Transverse colon (tissue), 4 donors: ENCODE results near the gene VPS51. TPM values are rescaled to one million over a fixed set of nuclear protein-coding genes. Genes with fewer than 3 reads are reported as not detected.

ENCODE experiments used
- DNase-seq: peaks from one replicate; pipeline ENCODE4 v3.0.0-alpha.2; 2019
- H3K27ac ChIP-seq, 4 donors: fragments of 200-600 bp; sonication (generic); 2 replicates each; pipeline ENCODE4 v1.5.1; 2016 to 2018; ENCODE audit warnings: inconsistent platforms in 4 of 4
- H3K27me3 ChIP-seq: fragments of 200-600 bp; sonication (generic); 2 replicates; pipeline ENCODE4 v1.5.1; 2017; ENCODE audit warnings: inconsistent platforms
- H3K36me3 ChIP-seq, 4 donors: fragments of 200-600 bp; sonication (generic); 2 replicates each; pipeline ENCODE4 v1.5.1; 2017 to 2019; ENCODE audit warnings: inconsistent platforms in 4 of 4
- H3K4me1 ChIP-seq, 4 donors: fragments of 200-600 bp; sonication (generic); 2 replicates each; pipeline ENCODE4 v1.5.1; 2017 to 2020; ENCODE audit warnings: inconsistent platforms in 4 of 4
- H3K4me3 ChIP-seq, 4 donors: fragments of 200-600 bp; sonication (generic); 1 replicate in 1 of 4; 2 replicates in 3 of 4; pipeline versions ENCODE4 v1.5.1 to v1.6.1; 2017 to 2019; ENCODE audit warnings: inconsistent platforms in 4 of 4
- H3K9me3 ChIP-seq, 2 donors: fragments of 200-600 bp; sonication (generic); 2 replicates each; pipeline ENCODE4 v1.5.1; 2017 to 2019; ENCODE audit warnings: inconsistent platforms in 2 of 2
- CTCF ChIP-seq, 5 experiments: fragments of 200-600 bp in 3 of 5; fragments of 450-650 bp in 2 of 5; sonication (generic) in 3 of 5; IDR thresholded peaks; 1 replicate in 2 of 5; 2 replicates in 3 of 5; pipeline ENCODE4 v1.5.1; 2016 to 2017; ENCODE audit warnings: antibody characterized with exemption in 5 of 5, inconsistent platforms in 3 of 5, mild to moderate bottlenecking in 2 of 5, moderate library complexity in 1 of 5
- EP300 ChIP-seq: sonication (generic); formaldehyde crosslinking; IDR thresholded peaks from one replicate; pipeline ENCODE4 v1.6.1; 2017; ENCODE audit warnings: antibody characterized with exemption, low read depth
- POLR2A ChIP-seq: fragments of 450-650 bp; IDR thresholded peaks from one replicate; pipeline ENCODE4 v1.6.1; 2016; ENCODE audit warnings: antibody characterized with exemption, mild to moderate bottlenecking, moderate library complexity
- POLR2AphosphoS5 ChIP-seq, 3 donors: sonication (generic); formaldehyde crosslinking; IDR thresholded peaks; one replicate each; pipeline ENCODE4 v1.6.1; 2016; ENCODE audit warnings: antibody characterized with exemption in 3 of 3
- WGBS, 2 donors: methylation state at CpG; one replicate each; pipeline ENCODE4 v1.1.5; 2018; ENCODE audit warnings: low coverage in 1 of 2; 5-methylcytosine and 5-hydroxymethylcytosine counted together
- in situ Hi-C, 4 donors: fragments of 200-750 bp; cut with MboI; loops; one replicate each; pipeline versions ENCODE4 v1.15.0 to v1.15.1; 2017; ENCODE audit warnings: low sequenced_read_pairs in 3 of 4, low pct_ligation_motif_present in 1 of 4, low pct_unique_long_range_greater_than_20kb in 1 of 4
- intact Hi-C: fragments of 100-400 bp; cut with DNase I; formaldehyde crosslinking; loops from one replicate; pipeline ENCODE4 v1.15.1; 2023; ENCODE audit warnings: low total_unique reads
- total RNA-seq, 4 donors: library from RNA; depleted of rRNA; stranded (reverse); fragments of >200 nt; gene quantifications; one replicate each; pipeline ENCODE4 v1.1.0, GENCODE V29; 2016

VPS51 gene
- total RNA-seq, 4 donors from 2014 or later: 252 to 560 (median 437) TPM

GRCh38 chr11:65121865-65122696, 26.1 kb downstream of the VPS51 start, which contains the start of the genes FAU and MRPL49:
TSS of gene FAU (minus strand) at chr11:65122134. CDS start at chr11:65121813, 321 bp downstream.
TSS of gene MRPL49 (plus strand) at chr11:65122321. CDS start at chr11:65122347, 26 bp downstream.
- Histone ChIP-seq H3K9me3 (no peaks in the 10 kb centered on the region), H3K27ac (peak within 1 kb of the TSS; percentile 89 to 97 (median 96)), H3K4me3 (peak within 1 kb of the TSS; percentile 54 to 94 (median 80)), H3K27me3 (no peaks in the 10 kb centered on the region), H3K36me3 (peaks cover 0 to 46% (median 13%) of the 10 kb centered on the region in 4 donors), H3K4me1 (peaks cover 11 to 32% (median 19%) of the 10 kb centered on the region in 4 donors)
- DNase-seq: peak; percentile 100
- no peak for TF ChIP-seq EP300
- peak; percentile 97 for TF ChIP-seq POLR2A
- peak; percentile 98 to 99 (median 98) for TF ChIP-seq POLR2AphosphoS5 (IDR thresholded peaks at IDR 0.05)
- in situ Hi-C loops: no loop called here
- 0% methylated on average over 7 to 64 of the region's 64 CpGs for WGBS, 2 donors
- intact Hi-C loops: no loop called here

DNA sequence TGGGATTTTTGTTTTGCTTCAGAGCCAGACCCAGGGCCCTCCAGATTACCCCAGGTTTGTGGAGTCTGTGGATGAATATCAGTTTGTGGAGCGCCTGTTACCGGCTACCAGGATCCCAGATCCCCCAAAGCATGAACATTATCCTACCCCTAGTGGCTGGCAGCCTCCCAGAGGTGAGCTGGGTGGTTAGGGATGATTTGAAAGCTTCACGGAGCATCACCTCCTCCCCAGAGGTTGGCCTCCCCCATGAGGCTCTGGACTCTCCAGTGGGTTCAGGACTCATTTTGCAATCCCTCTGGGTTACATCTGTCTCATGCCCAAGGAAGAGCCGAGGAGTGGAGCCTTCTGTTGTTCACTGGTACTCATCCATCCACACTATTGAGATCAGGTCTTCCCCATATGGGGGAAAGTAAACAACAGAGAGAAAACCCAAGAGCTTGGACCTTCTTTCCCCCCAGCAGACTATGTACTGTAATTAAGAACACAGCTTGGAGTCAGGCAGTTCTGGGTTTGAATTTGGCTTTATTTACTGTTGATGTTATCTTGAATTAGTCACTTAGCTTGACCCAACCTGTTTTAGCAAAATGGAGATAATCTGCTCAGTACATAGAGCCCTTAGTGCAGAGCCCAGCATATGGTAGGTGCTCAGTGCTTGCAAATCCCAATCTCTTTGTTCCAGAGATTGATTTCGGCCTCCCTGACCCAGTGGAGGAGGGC, 28.6 kb downstream of the VPS51 start:
- TF ChIP-seq POLR2A: no peak
- TF ChIP-seq EP300: no peak
- no peak for TF ChIP-seq POLR2AphosphoS5 (IDR thresholded peaks at IDR 0.05)
- no peak for TF ChIP-seq CTCF (IDR thresholded peaks at IDR 0.05)
- peaks cover 0 to 60% (median 26%) of the 10 kb centered on the region in 4 donors for H3K36me3 ChIP-seq
- intact Hi-C loops: no loop called here

GRCh38 chr11:65125197-65126056, 29.4 kb downstream of the VPS51 start:
- H3K4me3 ChIP-seq: no peak overlapping the region
- peaks cover 0 to 60% (median 29%) of the 10 kb centered on the region in 4 donors for H3K36me3 ChIP-seq
- no peaks in the 10 kb centered on the region for H3K27me3 ChIP-seq
- intact Hi-C loops (no loop called here), in situ Hi-C loops (no loop called here)
- H3K9me3 ChIP-seq: no peaks in the 10 kb centered on the region
- 93% methylated on average over 12 of the region's 12 CpGs; no CpG with 5 or more reads in 1 of the 2 donors for WGBS, 2 donors
- TF ChIP-seq POLR2A (no peak), CTCF (IDR thresholded peaks at IDR 0.05) (no peak), POLR2AphosphoS5 (IDR thresholded peaks at IDR 0.05) (no peak), EP300 (no peak)
- H3K27ac ChIP-seq: no peak overlapping the region
- H3K4me1 ChIP-seq: peaks cover 11 to 22% (median 18%) of the 10 kb centered on the region in 4 donors
- no peak for DNase-seq

More for the DNA sequence above, 28.6 kb downstream of the VPS51 start:
- in situ Hi-C loops: no loop called here
- Histone ChIP-seq H3K27ac (no peak overlapping the region), H3K27me3 (no peaks in the 10 kb centered on the region), H3K4me1 (peaks cover 11 to 26% (median 18%) of the 10 kb centered on the region in 4 donors), H3K9me3 (no peaks in the 10 kb centered on the region), H3K4me3 (no peak overlapping the region)
- no peak for DNase-seq
- 91% methylated on average over 5 of the region's 5 CpGs; no CpG with 5 or more reads in 1 of the 2 donors for WGBS, 2 donors

- H3K27ac ChIP-seq: no peak overlapping the region
- H3K4me1 ChIP-seq: peaks cover 5 to 12% (median 9%) of the 10 kb centered on the region in 4 donors
- in situ Hi-C loops (no loop called here), intact Hi-C loops (no loop called here)
- WGBS, 2 donors: 87% methylated on average over 5 of the region's 6 CpGs; no CpG with 5 or more reads in 1 of the 2 donors
- H3K4me3 ChIP-seq: no peak overlapping the region
- H3K27me3 ChIP-seq: no peaks in the 10 kb centered on the region
- DNase-seq: no peak
- H3K36me3 ChIP-seq: peaks cover 0 to 69% (median 33%) of the 10 kb centered on the region in 4 donors
- TF ChIP-seq EP300: no peak
- TF ChIP-seq POLR2A: no peak
- no peak for TF ChIP-seq POLR2AphosphoS5 (IDR thresholded peaks at IDR 0.05)
- no peak for TF ChIP-seq CTCF (IDR thresholded peaks at IDR 0.05)
- H3K9me3 ChIP-seq: no peaks in the 10 kb centered on the region
Observed at GRCh38 chr11:65126624-65127274, 30.7 kb downstream of the VPS51 start.
